ENCODE measurements around the gene GPR176.

DNA sequence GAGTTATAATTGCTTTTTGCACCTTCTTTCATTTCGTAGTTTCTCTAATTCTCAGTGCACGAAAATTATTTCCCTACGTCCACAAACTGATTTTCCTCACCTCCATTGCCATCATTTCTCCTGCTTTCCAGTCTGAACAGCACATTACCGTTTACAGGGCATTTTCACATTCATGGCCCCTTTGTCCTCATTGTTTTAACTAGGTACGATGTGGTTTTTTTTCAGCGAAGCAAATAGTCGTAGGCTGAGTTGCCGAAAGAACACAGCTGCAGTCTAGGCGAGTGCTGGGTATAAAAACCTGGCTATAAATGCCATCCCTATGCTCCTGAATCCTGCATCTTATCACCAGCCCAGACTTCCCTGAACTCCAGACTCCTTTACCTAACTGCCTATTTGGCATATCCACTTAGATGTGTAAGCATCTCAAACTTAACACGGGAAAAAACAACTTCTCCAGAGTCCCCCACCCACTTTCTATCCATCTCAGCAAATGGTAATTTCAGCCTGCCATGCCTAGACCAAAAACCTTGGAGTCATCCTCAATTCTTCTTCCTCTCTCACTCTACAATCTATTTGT, 136.7 kb downstream of the GPR176 start:
- TF ChIP-seq CTCF (IDR thresholded peaks at IDR 0.05) = no peak
- no peak for TF ChIP-seq EP300 (IDR thresholded peaks at IDR 0.05)
- no peak for TF ChIP-seq POLR2A (IDR thresholded peaks at IDR 0.05)
